HCT116 (cell line): ENCODE data around the gene SYTL3. TPM values are rescaled to one million over a fixed set of nuclear protein-coding genes. Genes with fewer than 3 reads are reported as not detected.

ENCODE experiments used
- ATAC-seq: fragments of 200-7000 bp; cut with Tn5 transposase; 2 replicates; pipeline ENCODE4 v1.9.1; 2020; ENCODE audit warnings: mild to moderate bottlenecking, moderate library complexity
- BruUV-seq: library from RNA; stranded (reverse); fragments of 400-500 nt; replicated peaks from 2 replicates; lab custom pipeline; 2021; lab: Mats Ljungman, UMichigan
- CTCF ChIA-PET: fragments of 300-600 bp; sonication (Branson Sonifier 250); formaldehyde crosslinking; loops from one replicate; lab custom pipeline; 2021; ENCODE audit warnings: antibody characterized with exemption; lab: Charles Lee
- POLR2A ChIA-PET: fragments of 300-600, 350-600 bp; sonication (Branson Sonifier 250); formaldehyde crosslinking; loops from one replicate; lab custom pipeline; 2021; ENCODE audit warnings: antibody characterized with exemption; lab: Charles Lee
- RAD21 ChIA-PET, 2 experiments: fragments of 300-600 bp; sonication (Branson Sonifier 250); formaldehyde crosslinking; loops; one replicate each; lab custom pipeline; 2023; ENCODE audit warnings: low total read pairs in 2 of 2; ENCODE audit not compliant: uncharacterized antibody in 2 of 2, unreplicated experiment in 2 of 2, low non-redundant PET in 1 of 2; lab: Charles Lee
- DNase-seq: peaks from one replicate; pipeline ENCODE4 v3.0.0-alpha.2; 2010; ENCODE audit warnings: low read depth, low spot score
- H2AFZ ChIP-seq: fragments of 200-600 bp; shearing (Covaris generic), sonication (generic); 2 replicates; pipeline ENCODE4 v1.6.1; 2017; ENCODE audit warnings: low read depth, mixed run types, mixed read lengths, antibody characterized with exemption, low read length; ENCODE audit not compliant: poor library complexity, severe bottlenecking
- H3K27ac ChIP-seq: 2 replicates; pipeline ENCODE4 v1.5.1; 2012; ENCODE audit warnings: low read depth, low read length
- H3K27me3 ChIP-seq: fragments of 200-600 bp; sonication (generic); 2 replicates; pipeline ENCODE4 v1.6.1; 2016; ENCODE audit warnings: mixed run types, low read length, mixed read lengths; ENCODE audit not compliant: insufficient read depth
- H3K36me3 ChIP-seq, 2 experiments: fragments of 200-500 bp in 1 of 2; fragments of 200-600 bp in 1 of 2; sonication (Bioruptor generic) in 1 of 2; sonication (generic) in 1 of 2; 2 replicates each; pipeline versions ENCODE4 v1.5.1 to v1.6.1; 2014 to 2016; ENCODE audit warnings: low read length in 2 of 2, inconsistent platforms in 1 of 2, mixed read lengths in 1 of 2, mixed run types in 1 of 2; ENCODE audit not compliant: insufficient read depth in 2 of 2, control insufficient read depth in 1 of 2
- H3K4me1 ChIP-seq, 2 experiments: fragments of 200-600 bp in 1 of 2; sonication (generic) in 1 of 2; 2 replicates each; pipeline versions ENCODE4 v1.5.1 to v1.6.1; 2012 to 2017; ENCODE audit warnings: low read length in 2 of 2, inconsistent platforms in 1 of 2, mild to moderate bottlenecking in 1 of 2, mixed read lengths in 1 of 2, mixed run types in 1 of 2, moderate library complexity in 1 of 2; ENCODE audit not compliant: insufficient read depth in 2 of 2, control insufficient read depth in 1 of 2
- H3K4me2 ChIP-seq: fragments of 200-600 bp; sonication (generic); 2 replicates; pipeline ENCODE4 v1.6.1; 2017; ENCODE audit warnings: mixed run types, low read length, mixed read lengths
- H3K4me3 ChIP-seq, 2 experiments: fragments of 200-600 bp in 1 of 2; sonication (generic) in 1 of 2; replicated peaks in 1 of 2; 2 replicates each; pipeline ENCODE4 v1.5.1; 2011 to 2016; ENCODE audit warnings: low read length in 2 of 2, control low read depth in 1 of 2, low read depth in 1 of 2, mild to moderate bottlenecking in 1 of 2, mixed read lengths in 1 of 2, mixed run types in 1 of 2
- H3K79me2 ChIP-seq: fragments of 200-600 bp; sonication (generic); 2 replicates; pipeline ENCODE4 v1.6.1; 2017; ENCODE audit warnings: mild to moderate bottlenecking, mixed run types, low read length, moderate library complexity, mixed read lengths; ENCODE audit not compliant: insufficient read depth
- H3K9ac ChIP-seq: fragments of 200-600 bp; sonication (generic); 2 replicates; pipeline ENCODE4 v1.6.1; 2016; ENCODE audit warnings: low read length, mixed read lengths
- H3K9me2 ChIP-seq: fragments of 200-600 bp; sonication (generic), shearing (Covaris generic); 2 replicates; pipeline ENCODE4 v1.6.1; 2017; ENCODE audit warnings: mixed run types, mild to moderate bottlenecking, moderate library complexity; ENCODE audit not compliant: insufficient read depth
- H3K9me3 ChIP-seq, 2 experiments: fragments of 200-500 bp in 1 of 2; fragments of 200-600 bp in 1 of 2; sonication (Bioruptor generic) in 1 of 2; sonication (generic) in 1 of 2; 2 replicates each; pipeline ENCODE4 v1.6.1; 2014 to 2017; ENCODE audit warnings: low read length in 2 of 2, mixed read lengths in 2 of 2, inconsistent platforms in 1 of 2, low read depth in 1 of 2, mild to moderate bottlenecking in 1 of 2, mixed run types in 1 of 2, moderate library complexity in 1 of 2; ENCODE audit not compliant: control insufficient read depth in 1 of 2, insufficient read depth in 1 of 2
- H4K20me1 ChIP-seq: fragments of 200-600 bp; sonication (generic), shearing (Covaris generic); 2 replicates; pipeline ENCODE4 v1.6.1; 2017; ENCODE audit warnings: mixed run types, mild to moderate bottlenecking, moderate library complexity; ENCODE audit not compliant: insufficient read depth
- CBX3 ChIP-seq: IDR thresholded peaks from 2 replicates; pipeline ENCODE4 v1.6.1; 2012; ENCODE audit warnings: low read depth
- CEBPB ChIP-seq: IDR thresholded peaks from 2 replicates; pipeline ENCODE4 v1.6.1; 2012; ENCODE audit warnings: low read depth
- EGR1 ChIP-seq: IDR thresholded peaks from 2 replicates; pipeline ENCODE4 v1.6.1; 2012; ENCODE audit warnings: low read depth
- ELF1 ChIP-seq: IDR thresholded peaks from 2 replicates; pipeline ENCODE4 v1.6.1; 2012; ENCODE audit warnings: low read depth, borderline replicate concordance
- EZH2phosphoT487 ChIP-seq: fragments of 200-600 bp; IDR thresholded peaks from 2 replicates; pipeline ENCODE4 v1.6.1; 2018; ENCODE audit warnings: antibody characterized with exemption, borderline replicate concordance
- FOSL1 ChIP-seq: IDR thresholded peaks from 2 replicates; pipeline ENCODE4 v1.6.1; 2012; ENCODE audit warnings: low read depth
- POLR2A ChIP-seq: IDR thresholded peaks from 2 replicates; pipeline ENCODE4 v1.7.0; 2011; ENCODE audit warnings: borderline replicate concordance; ENCODE audit not compliant: insufficient read depth, insufficient read length; ENCODE audit errors: extremely low read depth
- SIN3A ChIP-seq: IDR thresholded peaks from 2 replicates; pipeline ENCODE4 v1.6.1; 2012; ENCODE audit warnings: low read depth
- SRF ChIP-seq: IDR thresholded peaks from 2 replicates; pipeline ENCODE4 v1.6.1; 2012; ENCODE audit warnings: low read depth
- TCF7L2 ChIP-seq: IDR thresholded peaks from 2 replicates; pipeline ENCODE4 v1.7.0; 2011; ENCODE audit warnings: borderline replicate concordance, inconsistent platforms; ENCODE audit not compliant: insufficient read depth, insufficient read length; ENCODE audit errors: extremely low read depth
- YY1 ChIP-seq: IDR thresholded peaks from 2 replicates; pipeline ENCODE4 v1.6.1; 2011; ENCODE audit warnings: low read length, low read depth, moderate library complexity, mild to moderate bottlenecking; ENCODE audit not compliant: insufficient replicate concordance; ENCODE audit errors: extremely low read depth
- ZFX ChIP-seq: fragments of 450-650 bp; IDR thresholded peaks from 2 replicates; pipeline ENCODE4 v1.6.1; 2017
- ZNF274 ChIP-seq: fragments of 200-500 bp; sonication (Bioruptor generic); IDR thresholded peaks from 2 replicates; pipeline ENCODE4 v1.6.1; 2014; ENCODE audit warnings: mild to moderate bottlenecking, low read depth, low read length, inconsistent platforms
- intact Hi-C: fragments of 100-400 bp; cut with micrococcal nuclease; formaldehyde crosslinking; loops from 2 replicates; pipeline ENCODE4 v1.10.0; 2022
- total RNA-seq: library from RNA; stranded (reverse); gene quantifications from one replicate; pipeline ENCODE4 v1.2.1, GENCODE V29; 2021; ENCODE audit not compliant: unreplicated experiment
- TF ChIP-seq, protein P1 (sequence below), 3 experiments: fragments of 200-600 bp in 1 of 3; sonication (generic) in 1 of 3; IDR thresholded peaks in 2 of 3; conservative IDR thresholded peaks in 1 of 3; 2 replicates each; pipeline ENCODE4 v1.5.1; 2012 to 2017; ENCODE audit warnings: low read depth in 2 of 3, low read length in 2 of 3, antibody characterized with exemption in 1 of 3, borderline replicate concordance in 1 of 3, control low read depth in 1 of 3, mild to moderate bottlenecking in 1 of 3, mixed read lengths in 1 of 3, mixed run types in 1 of 3, moderate library complexity in 1 of 3; ENCODE audit not compliant: insufficient read depth in 1 of 3
- TF ChIP-seq, protein P2 (sequence below): IDR thresholded peaks from 2 replicates; pipeline ENCODE4 v1.6.1; 2012
- TF ChIP-seq, protein P3 (sequence below): IDR thresholded peaks from 2 replicates; pipeline ENCODE4 v1.6.1; 2012
- TF ChIP-seq, protein P4 (sequence below): IDR thresholded peaks from 2 replicates; pipeline ENCODE4 v1.6.1; 2011; ENCODE audit warnings: mild to moderate bottlenecking, low read length, moderate library complexity; ENCODE audit not compliant: insufficient replicate concordance; ENCODE audit errors: extremely low read depth

The SYTL3 gene
- total RNA-seq, 1 experiment from 2014 or later = 55.3 TPM

DNA sequence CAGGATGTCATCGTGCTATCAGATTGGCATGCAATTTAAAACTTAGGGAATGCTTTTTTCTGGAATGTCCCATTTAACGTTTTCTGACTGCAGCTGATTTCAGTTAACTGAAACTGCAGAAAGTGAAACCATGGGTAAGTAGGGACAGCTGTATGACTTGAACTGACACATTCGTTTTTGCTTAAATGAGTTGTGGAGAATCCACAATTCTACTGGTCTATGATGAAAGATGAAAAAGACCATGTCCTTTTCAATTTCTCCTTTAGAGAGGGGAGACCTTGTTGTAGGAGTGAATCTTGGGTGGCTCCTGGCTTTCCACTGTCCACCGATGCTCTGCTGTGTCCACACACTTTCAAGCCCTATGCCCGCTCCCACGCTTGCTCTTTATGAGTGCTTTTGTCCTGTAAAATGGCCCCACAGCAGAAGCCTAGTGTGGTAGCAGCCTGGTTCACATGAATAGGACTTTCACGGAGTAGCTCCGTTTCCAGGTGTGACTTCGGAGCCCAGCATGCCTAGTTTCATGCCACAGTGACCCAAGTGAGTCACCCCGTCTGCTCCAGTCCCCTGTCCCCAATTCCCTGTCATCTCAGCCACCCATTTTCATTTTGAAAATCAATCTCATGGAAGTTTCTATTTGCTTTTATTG lies 27.2 kb upstream of the SYTL3 start:
- DNase-seq = no peak
- H3K4me1 ChIP-seq = no peaks in the 10 kb centered on the region
- H3K4me3 ChIP-seq = no peak overlapping the region
- RAD21 ChIA-PET = no interaction called here
- no peak for ATAC-seq
- no peaks in the 10 kb centered on the region for H4K20me1 ChIP-seq
- H3K9me3 ChIP-seq = no peaks in the 10 kb centered on the region
- intact Hi-C loops = no loop called here
- TF ChIP-seq ZFX = no peak
- TF ChIP-seq, protein P1, sequence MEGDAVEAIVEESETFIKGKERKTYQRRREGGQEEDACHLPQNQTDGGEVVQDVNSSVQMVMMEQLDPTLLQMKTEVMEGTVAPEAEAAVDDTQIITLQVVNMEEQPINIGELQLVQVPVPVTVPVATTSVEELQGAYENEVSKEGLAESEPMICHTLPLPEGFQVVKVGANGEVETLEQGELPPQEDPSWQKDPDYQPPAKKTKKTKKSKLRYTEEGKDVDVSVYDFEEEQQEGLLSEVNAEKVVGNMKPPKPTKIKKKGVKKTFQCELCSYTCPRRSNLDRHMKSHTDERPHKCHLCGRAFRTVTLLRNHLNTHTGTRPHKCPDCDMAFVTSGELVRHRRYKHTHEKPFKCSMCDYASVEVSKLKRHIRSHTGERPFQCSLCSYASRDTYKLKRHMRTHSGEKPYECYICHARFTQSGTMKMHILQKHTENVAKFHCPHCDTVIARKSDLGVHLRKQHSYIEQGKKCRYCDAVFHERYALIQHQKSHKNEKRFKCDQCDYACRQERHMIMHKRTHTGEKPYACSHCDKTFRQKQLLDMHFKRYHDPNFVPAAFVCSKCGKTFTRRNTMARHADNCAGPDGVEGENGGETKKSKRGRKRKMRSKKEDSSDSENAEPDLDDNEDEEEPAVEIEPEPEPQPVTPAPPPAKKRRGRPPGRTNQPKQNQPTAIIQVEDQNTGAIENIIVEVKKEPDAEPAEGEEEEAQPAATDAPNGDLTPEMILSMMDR (IDR thresholded peaks at IDR 0.05 in 2 of 3, conservative IDR thresholded peaks at IDR 0.05 in 1 of 3; ENCODE audit: borderline replicate concordance in 1 of 3, insufficient read depth in 1 of 3, low read depth in 2 of 3, low read length in 2 of 3) = no peak
- no peak for TF ChIP-seq SRF
- TF ChIP-seq SIN3A = no peak
- TF ChIP-seq, protein P2, sequence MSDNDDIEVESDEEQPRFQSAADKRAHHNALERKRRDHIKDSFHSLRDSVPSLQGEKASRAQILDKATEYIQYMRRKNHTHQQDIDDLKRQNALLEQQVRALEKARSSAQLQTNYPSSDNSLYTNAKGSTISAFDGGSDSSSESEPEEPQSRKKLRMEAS = no peak
- no peak for TF ChIP-seq ELF1
- TF ChIP-seq, protein P3, sequence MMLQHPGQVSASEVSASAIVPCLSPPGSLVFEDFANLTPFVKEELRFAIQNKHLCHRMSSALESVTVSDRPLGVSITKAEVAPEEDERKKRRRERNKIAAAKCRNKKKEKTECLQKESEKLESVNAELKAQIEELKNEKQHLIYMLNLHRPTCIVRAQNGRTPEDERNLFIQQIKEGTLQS = no peak
- no peak for TF ChIP-seq CEBPB
- no peak for TF ChIP-seq EZH2phosphoT487
- no peak for TF ChIP-seq FOSL1
- no peak for TF ChIP-seq TCF7L2
- TF ChIP-seq EGR1 = no peak
- TF ChIP-seq, protein P4, sequence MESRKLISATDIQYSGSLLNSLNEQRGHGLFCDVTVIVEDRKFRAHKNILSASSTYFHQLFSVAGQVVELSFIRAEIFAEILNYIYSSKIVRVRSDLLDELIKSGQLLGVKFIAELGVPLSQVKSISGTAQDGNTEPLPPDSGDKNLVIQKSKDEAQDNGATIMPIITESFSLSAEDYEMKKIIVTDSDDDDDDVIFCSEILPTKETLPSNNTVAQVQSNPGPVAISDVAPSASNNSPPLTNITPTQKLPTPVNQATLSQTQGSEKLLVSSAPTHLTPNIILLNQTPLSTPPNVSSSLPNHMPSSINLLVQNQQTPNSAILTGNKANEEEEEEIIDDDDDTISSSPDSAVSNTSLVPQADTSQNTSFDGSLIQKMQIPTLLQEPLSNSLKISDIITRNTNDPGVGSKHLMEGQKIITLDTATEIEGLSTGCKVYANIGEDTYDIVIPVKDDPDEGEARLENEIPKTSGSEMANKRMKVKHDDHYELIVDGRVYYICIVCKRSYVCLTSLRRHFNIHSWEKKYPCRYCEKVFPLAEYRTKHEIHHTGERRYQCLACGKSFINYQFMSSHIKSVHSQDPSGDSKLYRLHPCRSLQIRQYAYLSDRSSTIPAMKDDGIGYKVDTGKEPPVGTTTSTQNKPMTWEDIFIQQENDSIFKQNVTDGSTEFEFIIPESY = no peak
- no peak for TF ChIP-seq CBX3
- TF ChIP-seq YY1 = no peak
- TF ChIP-seq ZNF274 = no peak
- no peak for TF ChIP-seq POLR2A
- CTCF ChIA-PET = no interaction called here
- no peak overlapping the region for H3K4me2 ChIP-seq
- H2AFZ ChIP-seq = no peak overlapping the region
- no TSS peak for BruUV-seq
- no peaks in the 10 kb centered on the region for H3K27me3 ChIP-seq
- peaks cover 16 to 41% of the 10 kb centered on the region in 2 experiments for H3K36me3 ChIP-seq
- POLR2A ChIA-PET = no interaction called here
- no peaks in the 10 kb centered on the region for H3K9me2 ChIP-seq
- H3K27ac ChIP-seq = no peak overlapping the region
- no peak overlapping the region for H3K9ac ChIP-seq
- H3K79me2 ChIP-seq = peaks cover 11% of the 10 kb centered on the region; the same call in 1 of the 2 replicates
